ENCODE results near the gene SIK3.
A peak's percentile ranks its signal among the peaks of the same experiment; 100 is the strongest.

SIK3 gene

GRCh38 chr11:117107701-117108590 is 9.7 kb upstream of the SIK3 start:
- no peaks in the 10 kb centered on the region for H3K9me3 ChIP-seq (ENCODE audit: control insufficient read depth, insufficient read depth, low read depth, low read length)
- H3K4me3 ChIP-seq (ENCODE audit: low read depth, low read length) = no peak overlapping the region
- H3K27ac ChIP-seq (ENCODE audit: low read depth, low read length) = no peak overlapping the region
- H3K4me1 ChIP-seq (ENCODE audit: control insufficient read depth, insufficient read depth, low read length) = no peaks in the 10 kb centered on the region
- H3K36me3 ChIP-seq (ENCODE audit: control insufficient read depth, insufficient read depth, low read length) = no peaks in the 10 kb centered on the region
- no peaks in the 10 kb centered on the region for H3K27me3 ChIP-seq (ENCODE audit: control insufficient read depth, insufficient read depth, low read length)
- H3K9ac ChIP-seq (ENCODE audit: low read length) = no peak overlapping the region

GRCh38 chr11:117100556-117100955 is 2.3 kb upstream of the SIK3 start:
- Histone ChIP-seq H3K4me3 (ENCODE audit: low read depth, low read length) (no peak overlapping the region), H3K9ac (ENCODE audit: low read length) (no peak overlapping the region), H3K36me3 (ENCODE audit: control insufficient read depth, insufficient read depth, low read length) (no peaks in the 10 kb centered on the region), H3K27me3 (ENCODE audit: control insufficient read depth, insufficient read depth, low read length) (no peaks in the 10 kb centered on the region), H3K27ac (ENCODE audit: low read depth, low read length) (no peak overlapping the region), H3K9me3 (ENCODE audit: control insufficient read depth, insufficient read depth, low read depth, low read length) (no peaks in the 10 kb centered on the region), H3K4me1 (ENCODE audit: control insufficient read depth, insufficient read depth, low read length) (peaks cover 25% of the 10 kb centered on the region)

GRCh38 chr11:117099696-117100095 is 1.5 kb upstream of the SIK3 start:
- Histone ChIP-seq H3K4me3 (ENCODE audit: low read depth, low read length) (no peak overlapping the region), H3K36me3 (ENCODE audit: control insufficient read depth, insufficient read depth, low read length) (no peaks in the 10 kb centered on the region), H3K9ac (ENCODE audit: low read length) (no peak overlapping the region), H3K9me3 (ENCODE audit: control insufficient read depth, insufficient read depth, low read depth, low read length) (no peaks in the 10 kb centered on the region), H3K4me1 (ENCODE audit: control insufficient read depth, insufficient read depth, low read length) (peaks cover 33% of the 10 kb centered on the region), H3K27ac (ENCODE audit: low read depth, low read length) (no peak overlapping the region), H3K27me3 (ENCODE audit: control insufficient read depth, insufficient read depth, low read length) (no peaks in the 10 kb centered on the region)

- Histone ChIP-seq H3K36me3 (ENCODE audit: control insufficient read depth, insufficient read depth, low read length) (no peaks in the 10 kb centered on the region), H3K4me3 (ENCODE audit: low read depth, low read length) (peak overlapping the region; percentile 83), H3K4me1 (ENCODE audit: control insufficient read depth, insufficient read depth, low read length) (peaks cover 40% of the 10 kb centered on the region), H3K27ac (ENCODE audit: low read depth, low read length) (peak overlapping the region; percentile 42; the same call in 1 of the 2 replicates), H3K9me3 (ENCODE audit: control insufficient read depth, insufficient read depth, low read depth, low read length) (no peaks in the 10 kb centered on the region), H3K27me3 (ENCODE audit: control insufficient read depth, insufficient read depth, low read length) (no peaks in the 10 kb centered on the region), H3K9ac (ENCODE audit: low read length) (peak overlapping the region; percentile 88)
These were observed 599 bp downstream of the SIK3 start for GRCh38 chr11:117097389-117098268.

GRCh38 chr11:117097014-117097388 is 1.2 kb downstream of the SIK3 start:
- Histone ChIP-seq H3K27me3 (ENCODE audit: control insufficient read depth, insufficient read depth, low read length) (no peaks in the 10 kb centered on the region), H3K4me3 (ENCODE audit: low read depth, low read length) (peak overlapping the region; percentile 83), H3K9me3 (ENCODE audit: control insufficient read depth, insufficient read depth, low read depth, low read length) (0 out of 2 replicates have a peak, but pooled peaks cover 2% of the 10 kb centered on the region), H3K9ac (ENCODE audit: low read length) (peak overlapping the region; percentile 3), H3K36me3 (ENCODE audit: control insufficient read depth, insufficient read depth, low read length) (0 out of 2 replicates have a peak, but pooled peaks cover 2% of the 10 kb centered on the region), H3K4me1 (ENCODE audit: control insufficient read depth, insufficient read depth, low read length) (peaks cover 40% of the 10 kb centered on the region), H3K27ac (ENCODE audit: low read depth, low read length) (no peak overlapping the region)

GRCh38 chr11:117096201-117096991 is 1.8 kb downstream of the SIK3 start:
- Histone ChIP-seq H3K4me1 (ENCODE audit: control insufficient read depth, insufficient read depth, low read length) (peaks cover 40% of the 10 kb centered on the region), H3K27ac (ENCODE audit: low read depth, low read length) (no peak overlapping the region), H3K9me3 (ENCODE audit: control insufficient read depth, insufficient read depth, low read depth, low read length) (0 out of 2 replicates have a peak, but pooled peaks cover 3% of the 10 kb centered on the region), H3K9ac (ENCODE audit: low read length) (peak overlapping the region; percentile 3), H3K4me3 (ENCODE audit: low read depth, low read length) (peak overlapping the region; percentile 83), H3K27me3 (ENCODE audit: control insufficient read depth, insufficient read depth, low read length) (no peaks in the 10 kb centered on the region), H3K36me3 (ENCODE audit: control insufficient read depth, insufficient read depth, low read length) (0 out of 2 replicates have a peak, but pooled peaks cover 3% of the 10 kb centered on the region)

- no peaks in the 10 kb centered on the region for H3K27me3 ChIP-seq (ENCODE audit: control insufficient read depth, insufficient read depth, low read length)
- H3K9ac ChIP-seq (ENCODE audit: low read length) = no peak overlapping the region
- 0 out of 2 replicates have a peak, but pooled peaks cover 3% of the 10 kb centered on the region for H3K36me3 ChIP-seq (ENCODE audit: control insufficient read depth, insufficient read depth, low read length)
- 0 out of 2 replicates have a peak, but pooled peaks cover 3% of the 10 kb centered on the region for H3K9me3 ChIP-seq (ENCODE audit: control insufficient read depth, insufficient read depth, low read depth, low read length)
- peak overlapping the region; percentile 83 for H3K4me3 ChIP-seq (ENCODE audit: low read depth, low read length)
- H3K27ac ChIP-seq (ENCODE audit: low read depth, low read length) = no peak overlapping the region
- peaks cover 40% of the 10 kb centered on the region for H3K4me1 ChIP-seq (ENCODE audit: control insufficient read depth, insufficient read depth, low read length)
These were observed 2.7 kb downstream of the SIK3 start for GRCh38 chr11:117095284-117096161.

GRCh38 chr11:117094776-117095175 is 3.5 kb downstream of the SIK3 start:
- Histone ChIP-seq H3K4me1 (ENCODE audit: control insufficient read depth, insufficient read depth, low read length) (peaks cover 40% of the 10 kb centered on the region), H3K9ac (ENCODE audit: low read length) (no peak overlapping the region), H3K36me3 (ENCODE audit: control insufficient read depth, insufficient read depth, low read length) (0 out of 2 replicates have a peak, but pooled peaks cover 3% of the 10 kb centered on the region), H3K9me3 (ENCODE audit: control insufficient read depth, insufficient read depth, low read depth, low read length) (0 out of 2 replicates have a peak, but pooled peaks cover 3% of the 10 kb centered on the region), H3K4me3 (ENCODE audit: low read depth, low read length) (no peak overlapping the region), H3K27me3 (ENCODE audit: control insufficient read depth, insufficient read depth, low read length) (no peaks in the 10 kb centered on the region), H3K27ac (ENCODE audit: low read depth, low read length) (no peak overlapping the region)

GRCh38 chr11:117092951-117093590 is 5.2 kb downstream of the SIK3 start:
- Histone ChIP-seq H3K4me3 (ENCODE audit: low read depth, low read length) (no peak overlapping the region), H3K27ac (ENCODE audit: low read depth, low read length) (no peak overlapping the region), H3K4me1 (ENCODE audit: control insufficient read depth, insufficient read depth, low read length) (peaks cover 30% of the 10 kb centered on the region), H3K9ac (ENCODE audit: low read length) (no peak overlapping the region), H3K9me3 (ENCODE audit: control insufficient read depth, insufficient read depth, low read depth, low read length) (0 out of 2 replicates have a peak, but pooled peaks cover 3% of the 10 kb centered on the region), H3K27me3 (ENCODE audit: control insufficient read depth, insufficient read depth, low read length) (no peaks in the 10 kb centered on the region), H3K36me3 (ENCODE audit: control insufficient read depth, insufficient read depth, low read length) (0 out of 2 replicates have a peak, but pooled peaks cover 3% of the 10 kb centered on the region)
